ENCODE results near the gene TRPC4.

DNA sequence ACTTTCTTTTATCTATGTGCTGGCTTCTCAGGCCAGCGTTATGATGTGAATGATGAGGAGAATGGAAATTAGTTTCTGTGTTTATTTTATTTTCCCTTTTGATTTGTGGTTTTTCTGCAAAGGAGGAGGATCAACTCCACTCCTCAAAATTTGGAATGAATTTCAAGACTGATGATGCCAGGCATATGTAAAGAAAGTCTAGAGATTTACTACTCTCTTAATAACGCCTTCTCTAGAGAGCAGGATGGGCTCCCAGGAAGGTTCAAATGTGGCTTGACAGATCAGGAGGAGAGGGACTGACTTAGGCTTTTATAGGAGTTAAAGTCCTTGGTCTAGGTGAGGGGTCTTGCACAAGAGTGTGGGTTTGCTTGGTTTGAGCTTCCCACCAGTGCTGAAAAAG, 255.9 kb downstream of the TRPC4 start:
- TF ChIP-seq, protein P1, sequence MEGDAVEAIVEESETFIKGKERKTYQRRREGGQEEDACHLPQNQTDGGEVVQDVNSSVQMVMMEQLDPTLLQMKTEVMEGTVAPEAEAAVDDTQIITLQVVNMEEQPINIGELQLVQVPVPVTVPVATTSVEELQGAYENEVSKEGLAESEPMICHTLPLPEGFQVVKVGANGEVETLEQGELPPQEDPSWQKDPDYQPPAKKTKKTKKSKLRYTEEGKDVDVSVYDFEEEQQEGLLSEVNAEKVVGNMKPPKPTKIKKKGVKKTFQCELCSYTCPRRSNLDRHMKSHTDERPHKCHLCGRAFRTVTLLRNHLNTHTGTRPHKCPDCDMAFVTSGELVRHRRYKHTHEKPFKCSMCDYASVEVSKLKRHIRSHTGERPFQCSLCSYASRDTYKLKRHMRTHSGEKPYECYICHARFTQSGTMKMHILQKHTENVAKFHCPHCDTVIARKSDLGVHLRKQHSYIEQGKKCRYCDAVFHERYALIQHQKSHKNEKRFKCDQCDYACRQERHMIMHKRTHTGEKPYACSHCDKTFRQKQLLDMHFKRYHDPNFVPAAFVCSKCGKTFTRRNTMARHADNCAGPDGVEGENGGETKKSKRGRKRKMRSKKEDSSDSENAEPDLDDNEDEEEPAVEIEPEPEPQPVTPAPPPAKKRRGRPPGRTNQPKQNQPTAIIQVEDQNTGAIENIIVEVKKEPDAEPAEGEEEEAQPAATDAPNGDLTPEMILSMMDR (IDR thresholded peaks at IDR 0.05; ENCODE audit: insufficient read depth, low read length, poor library complexity, severe bottlenecking): no peak
- TF ChIP-seq EZH2phosphoT487 (conservative IDR thresholded peaks at IDR 0.05; ENCODE audit: low read length): no peak
